Myocyte (in vitro differentiated cells): ENCODE data around the gene CNPY4. TPM values are rescaled to one million over a fixed set of nuclear protein-coding genes. Genes with fewer than 3 reads are reported as not detected.

Experiments used
- DNase-seq: peaks from one replicate; pipeline ENCODE4 v3.0.0-alpha.2; 2012; ENCODE audit warnings: low read depth
- total RNA-seq: library from RNA; depleted of rRNA; stranded (reverse); fragments of >200 nt; gene quantifications from 2 replicates; pipeline ENCODE4 v1.2.3, GENCODE V29; 2014

Gene CNPY4
- total RNA-seq, 1 donor from 2014 or later, result 14.0 TPM

DNA sequence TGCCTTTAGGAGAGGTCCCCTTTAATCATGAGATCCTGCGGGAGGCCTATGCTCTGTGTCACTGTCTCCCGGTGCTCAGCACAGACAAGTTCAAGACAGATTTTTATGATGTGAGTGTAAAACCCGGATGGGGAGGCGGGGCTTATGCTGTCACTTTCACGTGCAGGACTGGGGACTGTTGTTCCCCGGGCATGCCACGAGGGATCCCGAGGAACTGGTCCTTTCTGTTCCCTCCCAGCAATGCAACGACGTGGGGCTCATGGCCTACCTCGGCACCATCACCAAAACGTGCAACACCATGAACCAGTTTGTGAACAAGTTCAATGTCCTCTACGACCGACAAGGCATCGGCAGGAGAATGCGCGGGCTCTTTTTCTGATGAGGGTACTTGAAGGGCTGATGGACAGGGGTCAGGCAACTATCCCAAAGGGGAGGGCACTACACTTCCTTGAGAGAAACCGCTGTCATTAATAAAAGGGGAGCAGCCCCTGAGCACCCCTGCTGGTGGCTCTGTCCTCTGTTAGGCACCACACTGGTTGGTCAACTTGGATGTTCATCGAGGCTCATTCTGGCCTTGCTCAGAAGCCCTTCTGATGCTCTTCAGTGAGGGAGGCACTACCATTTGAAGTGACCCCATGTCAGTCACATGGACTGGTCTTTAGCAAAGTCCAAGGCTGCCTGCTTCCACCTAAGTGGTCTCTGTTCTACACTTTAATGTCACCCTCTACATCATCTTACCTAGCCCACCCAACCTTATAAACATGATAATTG lies 27.8 kb upstream of the CNPY4 start:
- no peak for DNase-seq

GRCh38 chr7:100093054-100093453 lies 26.4 kb upstream of the CNPY4 start:
- DNase-seq, result no peak

- DNase-seq, result peak; percentile 82
Observed at GRCh38 chr7:100093498-100093897, 25.9 kb upstream of the CNPY4 start.

GRCh38 chr7:100093925-100094486 lies 25.4 kb upstream of the CNPY4 start:
- no peak for DNase-seq

- DNase-seq, result no peak
Observed at GRCh38 chr7:100095289-100095688, 24.1 kb upstream of the CNPY4 start.

- no peak for DNase-seq
Observed at GRCh38 chr7:100095704-100096103, 23.7 kb upstream of the CNPY4 start.

GRCh38 chr7:100098913-100099312 lies 20.5 kb upstream of the CNPY4 start:
- no peak for DNase-seq

DNA sequence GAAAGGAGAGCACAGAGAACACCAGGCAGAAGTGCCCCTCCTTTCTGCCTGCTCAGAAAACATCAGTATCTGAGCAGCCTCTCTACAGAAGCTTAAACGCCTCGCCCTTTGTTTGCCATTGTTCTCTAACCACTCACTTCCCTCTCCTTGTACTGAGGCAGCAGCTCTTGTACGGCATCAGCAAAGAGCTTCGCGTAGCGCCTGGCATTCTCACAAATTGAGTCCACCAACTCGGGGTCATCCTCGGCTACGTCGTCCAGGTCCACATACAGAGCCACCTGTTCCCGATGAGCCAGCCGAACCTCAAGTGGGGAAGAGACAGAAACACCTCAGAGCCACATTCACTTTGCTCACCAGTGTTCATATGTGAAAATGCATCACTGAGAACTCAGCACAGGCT lies 20.0 kb upstream of the CNPY4 start:
- no peak for DNase-seq

GRCh38 chr7:100100420-100101015 lies 18.9 kb upstream of the CNPY4 start:
- DNase-seq, result peak; percentile 100

DNA sequence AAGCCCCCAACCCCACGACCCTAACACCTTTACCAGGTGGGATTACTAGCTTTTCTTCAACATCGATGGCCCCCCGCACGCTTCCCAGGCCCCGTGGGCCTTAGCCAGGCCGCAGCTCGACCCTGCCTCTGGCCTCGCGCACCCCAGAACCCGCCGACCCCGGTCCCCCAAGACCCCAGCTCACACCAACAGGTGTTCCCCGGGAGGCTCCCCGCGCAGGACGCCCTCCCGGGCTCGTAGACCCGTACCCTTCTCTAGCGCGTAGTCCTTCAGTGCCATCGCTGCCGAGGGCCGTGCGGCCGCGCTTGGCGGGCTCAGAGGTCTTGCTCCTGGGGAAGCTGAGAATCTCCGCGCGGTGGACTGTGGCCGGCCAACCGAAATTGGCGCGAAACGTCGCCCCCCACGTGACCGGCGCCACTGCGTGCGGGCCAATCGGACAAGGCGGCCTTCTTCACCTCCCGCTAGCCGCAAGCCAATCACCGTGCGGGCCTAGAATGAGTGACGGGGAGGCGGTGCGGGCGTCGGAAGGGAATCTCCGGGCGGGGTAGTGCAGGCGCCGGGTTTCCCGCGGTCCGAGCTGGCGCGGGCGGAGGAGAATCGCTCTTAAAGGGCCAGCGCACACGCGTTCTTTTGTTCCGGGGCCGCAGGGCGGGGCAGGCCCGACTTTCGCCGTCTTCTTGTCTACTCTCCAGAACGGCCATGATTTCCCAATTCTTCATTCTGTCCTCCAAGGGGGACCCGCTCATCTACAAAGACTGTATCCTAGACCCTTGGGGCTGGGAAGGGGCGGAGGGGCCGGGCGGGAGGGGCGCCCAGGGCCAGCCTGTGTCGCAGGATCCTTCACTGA lies 18.2 kb upstream of the CNPY4 start, which contains the start of the genes AP4M1 and MCM7:
AP4M1 (plus strand) TSS at position 628 of the 847 bp plus-strand sequence; CDS start at position 700, 72 bp downstream.
MCM7 (minus strand) TSS at position 382 of the 847 bp plus-strand sequence; CDS start at position 279, 103 bp downstream.
- DNase-seq, result peak; percentile 100

- peak; percentile 56 for DNase-seq
Observed at GRCh38 chr7:100102950-100103840, 16.2 kb upstream of the CNPY4 start.

- no peak for DNase-seq
Observed at GRCh38 chr7:100105534-100105933, 13.9 kb upstream of the CNPY4 start.

DNA sequence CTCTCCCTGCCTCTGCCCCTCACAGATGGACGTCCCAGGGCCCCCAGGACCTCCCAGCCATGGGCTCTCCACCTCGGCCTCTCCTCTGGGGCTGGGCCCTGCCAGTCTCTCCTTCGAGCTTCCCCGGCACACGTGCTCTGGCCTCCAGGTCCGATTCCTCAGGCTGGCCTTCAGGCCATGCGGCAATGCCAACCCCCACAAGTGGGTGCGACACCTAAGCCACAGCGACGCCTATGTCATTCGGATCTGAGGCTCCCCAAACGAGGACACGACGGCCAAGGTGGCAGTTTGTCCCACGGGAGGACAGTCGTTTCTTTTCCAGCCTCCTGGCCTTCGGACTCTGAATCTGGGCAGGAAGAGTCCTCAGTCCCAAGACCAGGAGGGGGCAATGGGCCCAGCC lies 12.8 kb upstream of the CNPY4 start:
- no peak for DNase-seq

- DNase-seq, result no peak
Observed at GRCh38 chr7:100107125-100107737, 12.2 kb upstream of the CNPY4 start.

- DNase-seq, result no peak
Observed at GRCh38 chr7:100107890-100108289, 11.5 kb upstream of the CNPY4 start.

GRCh38 chr7:100109521-100110163 lies 9.8 kb upstream of the CNPY4 start:
- DNase-seq, result no peak

DNA sequence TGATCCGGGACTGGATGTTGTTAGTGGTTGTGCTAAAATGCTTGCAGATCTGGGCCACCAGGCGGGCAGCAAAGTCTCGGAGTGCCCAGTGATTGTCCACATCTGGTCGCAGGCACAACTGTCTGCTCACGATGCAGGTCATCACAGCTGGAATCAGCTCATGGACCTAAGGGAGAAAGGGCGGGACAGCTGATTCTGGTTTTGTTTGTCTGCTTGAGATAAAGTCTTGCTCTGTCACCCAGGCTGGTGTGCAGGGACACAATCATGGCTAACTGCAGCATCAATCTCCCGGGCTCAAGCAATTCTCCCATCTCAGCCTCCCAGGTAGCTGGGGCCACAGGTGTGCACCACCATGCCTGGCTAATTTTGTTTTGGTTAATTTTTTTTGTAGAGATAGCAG lies 8.3 kb upstream of the CNPY4 start:
- DNase-seq, result no peak

DNA sequence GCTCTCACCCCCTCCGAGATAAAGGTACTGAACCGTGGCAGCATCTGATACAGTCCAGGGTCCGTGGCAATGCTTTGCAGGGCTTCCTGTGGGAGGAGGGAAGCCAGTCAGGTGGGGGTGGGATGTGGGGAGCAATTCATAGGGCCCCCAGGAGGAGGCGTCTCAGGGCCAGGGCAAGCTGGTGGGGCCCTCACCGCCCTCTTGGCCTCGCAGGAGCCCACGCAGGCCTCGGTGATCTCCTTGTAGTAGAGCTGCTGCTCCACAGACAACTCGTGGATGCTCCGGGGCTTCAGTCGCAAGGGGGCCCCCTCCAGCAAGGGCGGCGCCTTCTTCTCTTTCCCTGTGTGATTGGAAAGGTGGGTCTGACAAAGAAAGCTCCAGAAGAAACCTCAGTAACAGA lies 7.5 kb upstream of the CNPY4 start:
- DNase-seq, result no peak

- DNase-seq, result no peak
Observed at GRCh38 chr7:100115026-100115425, 4.4 kb upstream of the CNPY4 start.
